Stimulated activated CD4-positive, alpha-beta T cell treated with anti-CD3 and anti-CD28 coated beads, Interleukin-12 subunit alpha, Interleukin-12 subunit beta, amount 100 ng/mL, for 48 hours (primary cell): ENCODE measurements around the gene EYA4.

Source experiments
- DNase-seq, 3 donors: peaks; one replicate each; pipeline ENCODE4 v3.0.0-alpha.2; 2020; ENCODE audit warnings: low read depth in 2 of 3, low spot score in 1 of 3

Gene EYA4

DNA sequence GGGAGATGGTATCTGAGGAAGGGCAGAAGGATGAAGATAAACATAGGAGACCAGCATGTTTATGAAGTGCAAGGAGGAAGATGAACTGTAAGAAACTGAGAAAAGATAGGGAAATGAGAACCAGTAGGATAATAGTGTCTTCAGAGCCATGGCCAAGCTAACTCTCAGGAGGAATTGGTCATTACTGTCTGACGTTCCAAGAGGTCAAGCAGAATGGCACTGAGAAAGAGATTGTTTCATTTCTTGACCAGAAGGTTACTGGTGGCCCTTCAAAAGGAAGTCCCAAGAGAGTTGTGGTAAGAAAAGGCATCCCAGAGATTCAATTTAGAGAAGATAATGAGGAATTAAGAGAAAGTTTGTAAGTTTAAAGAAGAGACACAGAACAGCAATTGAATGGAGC, 47.5 kb downstream of the EYA4 start:
- no peak for DNase-seq

DNA sequence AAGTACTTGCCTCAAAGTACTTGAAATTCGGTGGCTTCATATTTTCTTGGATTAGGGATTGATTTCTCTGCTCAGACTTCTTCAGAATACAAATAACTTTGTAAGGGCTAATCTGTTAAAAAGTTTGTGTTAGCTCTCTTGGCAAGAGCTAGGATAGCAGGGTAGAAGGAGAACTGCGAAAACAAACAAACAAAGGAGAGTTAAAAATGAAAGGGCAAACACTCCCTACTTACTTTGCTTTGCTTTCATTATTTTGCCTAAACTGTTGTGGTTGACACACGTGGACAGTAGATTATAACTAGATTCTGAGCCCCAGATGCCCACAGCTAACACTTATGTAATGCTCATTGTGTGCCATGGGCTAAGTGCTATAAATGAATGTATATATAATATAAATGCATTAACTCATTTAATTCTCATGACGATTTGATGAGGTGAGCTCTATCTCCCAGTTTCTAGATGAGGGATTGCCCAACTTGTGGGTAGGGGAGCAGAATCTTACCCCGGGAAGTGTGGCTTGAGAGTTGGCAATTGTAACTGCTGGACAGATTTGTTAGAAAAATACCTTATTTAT, 48.7 kb downstream of the EYA4 start:
- DNase-seq = no peak

DNA sequence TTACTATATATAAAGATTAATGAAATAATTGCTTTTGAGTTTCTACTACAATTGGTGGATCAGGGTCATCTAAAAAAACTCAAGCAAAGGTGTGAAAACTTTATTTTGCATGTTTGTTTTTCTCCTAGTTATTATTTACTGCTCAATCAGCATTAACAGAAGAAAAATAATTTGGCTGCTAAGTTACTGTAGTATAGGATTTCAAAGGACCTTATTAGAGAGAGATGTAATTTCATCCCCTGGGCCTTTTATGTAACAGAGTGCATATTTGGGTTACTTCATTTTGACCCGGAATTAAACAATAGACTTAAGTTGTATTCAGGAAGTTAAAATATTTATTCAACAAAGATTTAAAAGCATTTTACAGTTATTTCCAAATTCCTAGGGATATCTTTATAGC, 49.8 kb downstream of the EYA4 start:
- DNase-seq = no peak

DNA sequence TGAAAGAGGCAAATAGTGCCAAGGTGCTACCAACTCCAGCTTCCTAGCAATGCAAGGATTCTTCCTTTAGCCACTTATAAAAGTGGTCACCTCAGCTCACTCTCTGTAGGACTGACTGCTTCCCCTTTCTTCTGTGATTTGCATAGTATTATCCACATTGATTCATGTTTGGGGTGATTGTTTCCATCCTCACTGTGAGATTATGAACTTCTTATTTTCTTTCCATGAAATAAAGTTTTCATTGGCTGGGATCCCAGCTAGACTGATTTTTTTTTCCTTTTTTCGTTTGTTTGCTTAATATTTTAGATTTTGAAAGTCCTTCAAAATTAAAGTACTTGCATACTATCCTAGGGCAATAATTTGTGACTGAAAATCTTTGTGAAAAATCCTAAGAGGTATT, 50.5 kb downstream of the EYA4 start:
- DNase-seq = no peak

DNA sequence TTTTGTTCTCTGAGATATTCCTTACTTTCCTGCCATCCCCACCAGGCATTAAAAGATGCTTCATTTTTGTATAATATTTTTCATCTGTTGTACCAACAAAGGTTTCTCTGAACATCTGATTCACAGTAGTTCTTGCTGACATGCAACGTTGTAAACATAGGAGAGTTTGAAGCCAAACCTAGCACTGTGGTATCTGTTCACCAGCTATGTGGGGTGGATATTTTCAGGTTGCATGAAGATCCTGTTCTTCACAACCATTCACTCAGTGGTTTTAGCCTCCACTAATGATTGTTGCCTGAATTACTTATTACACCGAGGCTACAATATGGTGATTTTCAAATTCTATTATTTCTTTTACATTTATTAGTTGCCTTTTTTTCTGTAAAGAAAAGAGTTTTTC, 56.5 kb downstream of the EYA4 start:
- DNase-seq = no peak

DNA sequence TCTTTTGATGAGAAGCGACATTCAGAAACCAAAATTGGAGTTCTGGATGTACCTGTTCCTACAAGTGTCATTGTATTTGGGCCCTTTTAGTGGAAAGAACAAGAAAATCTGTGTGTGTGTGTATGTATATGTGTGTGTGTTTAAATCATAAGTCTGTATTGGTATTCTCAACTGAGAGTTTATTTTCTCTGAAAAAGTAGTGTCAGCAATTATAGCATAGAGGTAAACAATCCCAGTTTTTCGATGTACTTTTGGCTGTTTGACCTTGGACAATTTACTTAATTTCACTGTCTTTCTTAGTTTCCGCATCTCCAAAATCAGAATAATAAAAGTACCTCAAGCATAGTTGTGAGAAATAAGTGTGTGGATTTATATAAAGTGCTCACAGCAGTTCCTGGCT, 57.2 kb downstream of the EYA4 start:
- DNase-seq = no peak

DNA sequence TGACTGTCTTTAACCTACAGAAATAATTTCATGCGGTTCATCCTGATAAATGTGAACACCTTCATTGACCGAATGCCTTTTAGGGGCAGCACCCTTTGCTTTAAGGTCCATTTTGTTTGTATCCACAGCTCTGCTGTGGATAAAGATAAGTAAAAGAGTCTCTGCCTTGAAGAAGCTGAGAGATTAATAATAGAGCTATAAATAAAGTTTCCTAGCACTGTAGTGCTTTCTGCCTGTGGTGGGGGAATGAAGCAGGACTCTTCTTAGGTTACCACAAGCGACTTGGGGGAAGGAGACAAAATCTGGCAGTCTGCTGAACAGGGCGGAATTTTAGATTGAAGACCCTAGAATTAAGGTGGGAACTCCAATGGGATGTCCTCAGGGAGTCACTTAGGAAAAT, 57.6 kb downstream of the EYA4 start:
- DNase-seq = no peak

DNA sequence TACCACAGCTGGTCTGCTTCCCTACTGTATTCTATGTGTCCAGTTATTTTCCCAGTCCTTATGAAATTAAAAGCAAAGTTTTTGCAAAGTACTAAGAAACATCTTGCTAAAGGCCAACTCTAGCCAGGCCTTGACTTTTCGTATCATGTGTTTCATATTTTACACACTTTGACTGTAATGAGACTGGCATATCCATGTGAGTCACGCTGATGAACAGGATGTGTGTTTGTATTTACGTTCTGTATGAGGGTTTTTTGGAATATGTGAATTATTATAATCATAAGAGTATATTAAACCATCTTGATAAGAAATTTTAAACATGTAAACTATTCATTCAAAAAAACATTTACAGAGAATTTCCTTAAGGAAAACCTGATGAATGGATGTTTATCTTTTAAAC, 59.7 kb downstream of the EYA4 start:
- no peak for DNase-seq

DNA sequence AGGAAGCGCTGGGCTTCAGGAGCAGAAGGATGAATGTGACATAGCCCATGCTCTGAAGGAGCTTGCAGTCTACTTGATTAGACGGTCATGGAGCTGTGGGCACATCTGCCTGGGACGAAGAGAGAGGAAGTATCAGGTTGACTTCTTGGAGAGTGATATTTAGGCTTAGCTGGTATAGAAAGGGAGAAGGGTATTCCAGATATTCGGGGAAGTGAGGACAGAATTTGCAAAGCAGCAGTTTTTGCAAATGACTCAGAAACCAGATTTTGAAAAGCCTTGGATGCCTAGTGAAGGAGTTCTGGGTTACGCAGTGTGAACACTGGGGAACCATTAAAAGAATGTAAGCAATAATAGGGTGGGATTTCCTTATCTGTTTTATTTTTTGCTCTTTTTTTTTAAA, 60.7 kb downstream of the EYA4 start:
- DNase-seq = no peak

DNA sequence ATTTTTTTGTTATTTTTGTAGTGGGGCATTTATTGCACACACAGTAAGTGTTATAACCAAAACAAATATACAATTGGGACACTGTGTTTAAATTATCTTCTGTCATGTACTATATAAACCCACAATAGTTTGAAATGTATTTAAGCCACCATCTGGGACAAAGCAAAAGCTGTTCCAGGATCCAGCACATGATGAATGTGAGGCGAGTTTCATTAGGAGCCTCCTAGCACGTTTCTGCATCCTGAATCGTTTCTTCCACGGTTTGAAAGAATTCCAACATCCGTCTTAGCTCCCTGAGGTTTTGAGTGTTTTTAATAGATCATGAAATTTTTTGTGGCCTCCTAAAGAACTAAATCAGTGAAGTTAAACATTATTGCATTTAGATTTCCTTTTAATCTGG, 65.8 kb downstream of the EYA4 start:
- no peak for DNase-seq

DNA sequence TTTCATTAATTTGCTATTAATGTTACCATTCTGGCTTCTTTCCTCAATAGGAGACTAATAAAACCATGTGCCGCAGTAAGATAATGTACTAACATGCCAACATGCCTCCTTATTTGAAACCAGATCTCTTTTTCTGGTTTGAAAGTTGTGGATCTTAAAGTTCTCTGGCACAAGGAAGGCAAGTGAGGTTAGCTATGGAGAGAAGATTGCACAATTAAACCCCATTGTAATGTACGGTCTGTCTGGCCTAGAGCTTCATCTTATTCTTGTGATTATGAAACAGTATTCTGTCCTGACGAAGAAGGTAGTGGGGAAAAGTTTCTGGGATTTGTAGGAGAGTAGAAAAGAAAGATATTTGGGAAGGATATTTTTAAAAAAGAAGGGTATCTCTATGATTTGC, 68.4 kb downstream of the EYA4 start:
- no peak for DNase-seq

DNA sequence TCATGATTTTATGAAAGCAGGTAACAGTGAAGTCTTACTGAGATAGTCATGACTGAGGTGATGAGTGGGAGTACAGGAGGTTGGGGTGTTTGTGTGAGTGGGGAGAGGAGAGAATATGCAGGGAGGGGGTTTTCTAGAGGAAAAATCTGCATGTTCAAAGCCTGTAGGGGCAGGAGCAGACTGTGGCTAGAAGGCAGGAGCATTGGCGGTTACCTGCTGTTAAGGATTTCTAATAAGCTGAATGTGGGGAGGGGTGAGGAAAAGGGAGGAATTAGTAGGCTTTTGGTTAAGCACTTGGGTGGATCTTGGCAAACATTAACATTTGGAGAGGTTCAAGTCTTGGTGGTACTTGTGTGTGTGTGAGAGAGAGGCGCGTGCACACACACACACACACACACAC, 70.8 kb downstream of the EYA4 start:
- DNase-seq = no peak

DNA sequence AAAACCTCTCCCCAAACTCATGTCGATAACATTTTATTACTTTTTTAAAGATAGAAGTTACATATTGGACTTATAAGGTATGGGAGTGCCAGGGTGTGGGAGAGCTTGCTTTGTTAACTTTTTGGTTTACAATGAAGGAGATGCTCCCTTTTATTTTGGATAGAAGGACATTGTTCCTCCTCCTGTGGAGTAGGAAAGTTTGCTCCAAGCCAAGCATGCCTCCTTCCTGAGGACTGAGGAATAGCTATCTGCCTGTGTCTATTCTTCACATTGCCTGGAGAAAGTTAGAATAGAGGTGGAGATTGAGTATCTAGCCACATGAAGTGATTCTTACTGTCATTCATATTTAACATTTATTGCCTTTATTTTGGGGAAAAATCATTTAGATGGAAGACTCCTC, 71.9 kb downstream of the EYA4 start:
- no peak for DNase-seq

DNA sequence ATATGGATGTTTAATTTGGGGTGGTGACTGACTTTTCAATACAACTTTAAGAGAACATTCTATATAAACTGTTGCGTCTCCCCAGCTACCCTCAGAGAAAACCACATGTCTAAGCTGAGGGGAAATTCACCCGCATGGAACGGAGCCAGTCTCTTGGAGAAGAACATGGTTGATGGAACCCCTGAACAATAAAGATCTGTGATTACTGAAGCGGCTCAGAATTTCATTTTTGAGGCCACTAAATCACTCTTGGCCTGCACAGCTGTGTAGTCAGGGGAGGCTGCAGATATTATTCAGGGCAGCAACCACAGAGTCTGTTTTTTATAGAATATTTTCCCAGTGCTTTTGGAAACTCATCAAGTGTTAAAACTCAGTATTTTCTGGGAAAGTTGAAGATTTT, 73.8 kb downstream of the EYA4 start:
- no peak for DNase-seq

DNA sequence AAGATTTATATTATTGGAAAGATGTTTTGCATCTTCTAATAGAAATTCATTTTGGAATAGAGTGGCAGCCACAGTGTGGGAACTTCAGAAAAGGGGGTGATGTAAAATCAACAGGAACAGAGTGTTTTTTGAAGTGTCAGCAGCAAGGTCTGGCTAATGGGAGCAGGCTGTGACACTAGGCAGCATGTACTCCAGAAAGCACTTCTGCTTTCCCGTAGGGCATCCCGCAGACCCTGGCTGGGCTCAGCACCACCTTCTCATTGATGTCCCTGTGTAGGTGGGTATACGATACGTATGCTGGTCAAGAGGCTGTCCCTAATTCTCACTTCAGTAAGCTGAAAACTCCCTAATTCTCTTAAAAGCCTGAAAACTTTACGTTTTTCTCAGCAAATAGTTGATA, 74.7 kb downstream of the EYA4 start:
- DNase-seq = no peak

DNA sequence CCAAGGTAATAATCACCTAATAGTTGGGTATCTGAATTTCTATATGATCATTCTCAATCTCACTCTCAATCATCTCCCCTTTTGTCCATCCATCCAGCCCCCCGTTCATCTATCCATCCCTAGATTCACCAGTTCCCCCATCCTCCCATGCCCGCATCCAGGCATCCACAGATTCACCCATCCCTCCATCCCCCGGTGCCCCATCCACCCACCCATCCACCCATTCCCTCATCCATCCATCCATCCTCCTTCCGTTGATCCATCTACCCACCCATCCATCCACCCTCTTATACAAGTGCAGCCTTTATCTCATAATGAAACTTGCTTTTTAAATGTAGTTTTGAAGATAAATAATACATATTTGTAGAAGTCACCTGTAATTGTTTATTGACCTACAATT, 76.5 kb downstream of the EYA4 start:
- no peak for DNase-seq

DNA sequence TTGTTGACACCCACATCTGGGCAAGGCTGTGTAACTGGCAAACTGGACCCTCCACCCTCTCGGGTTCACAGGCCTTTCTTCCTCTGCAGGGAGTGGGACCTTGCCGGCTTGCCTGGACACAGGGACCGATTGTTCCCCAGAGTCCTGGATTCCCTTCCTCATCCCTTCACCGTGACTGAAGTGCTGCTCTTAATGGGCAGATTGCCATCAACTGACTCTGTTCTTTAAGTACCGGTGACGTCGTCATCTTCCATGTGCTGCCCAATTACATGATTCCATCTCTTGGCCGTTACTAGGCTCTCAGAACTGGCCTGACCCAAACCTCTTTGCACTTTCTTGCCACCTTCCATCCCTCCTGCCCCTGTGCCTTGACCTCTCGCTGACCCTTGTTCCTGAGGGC, 85.4 kb downstream of the EYA4 start:
- no peak for DNase-seq

DNA sequence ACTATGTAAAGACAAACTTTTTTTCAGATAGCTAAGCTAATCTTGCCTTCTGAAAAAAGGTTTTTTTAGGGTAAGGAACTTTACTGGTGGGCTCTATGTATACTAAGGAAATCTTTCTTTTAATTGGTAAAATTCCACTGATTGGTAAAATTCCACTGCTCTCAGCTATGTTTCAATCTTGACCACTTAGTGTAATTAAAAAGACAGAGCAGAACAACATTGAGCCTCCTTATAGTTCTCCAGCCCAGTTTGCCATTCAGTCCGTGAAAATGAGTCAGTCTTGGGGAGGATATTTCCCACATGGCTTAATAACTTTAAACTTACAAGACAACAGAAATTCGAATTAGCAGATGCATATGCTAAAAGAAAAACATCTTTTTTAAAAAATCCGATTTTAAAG, 92.7 kb downstream of the EYA4 start:
- DNase-seq = no peak

DNA sequence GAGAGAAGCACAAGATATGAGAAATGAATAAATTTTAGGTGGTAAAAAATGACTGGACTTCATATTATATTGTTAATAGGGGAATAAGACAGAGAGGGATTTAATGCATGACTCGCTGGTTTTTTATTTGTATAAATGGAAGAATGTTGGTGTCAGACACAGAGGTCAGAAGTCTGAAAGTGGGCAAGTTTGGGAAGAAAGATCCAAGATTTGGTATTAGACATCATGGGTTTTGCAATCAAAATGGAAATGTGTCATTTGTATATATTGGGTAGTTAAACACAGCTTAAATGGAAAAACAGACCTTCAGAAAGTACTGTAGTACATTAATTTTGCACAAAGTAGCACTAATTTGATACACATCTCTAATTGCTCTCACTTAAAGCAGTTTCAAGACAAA, 96.2 kb downstream of the EYA4 start:
- no peak for DNase-seq

DNA sequence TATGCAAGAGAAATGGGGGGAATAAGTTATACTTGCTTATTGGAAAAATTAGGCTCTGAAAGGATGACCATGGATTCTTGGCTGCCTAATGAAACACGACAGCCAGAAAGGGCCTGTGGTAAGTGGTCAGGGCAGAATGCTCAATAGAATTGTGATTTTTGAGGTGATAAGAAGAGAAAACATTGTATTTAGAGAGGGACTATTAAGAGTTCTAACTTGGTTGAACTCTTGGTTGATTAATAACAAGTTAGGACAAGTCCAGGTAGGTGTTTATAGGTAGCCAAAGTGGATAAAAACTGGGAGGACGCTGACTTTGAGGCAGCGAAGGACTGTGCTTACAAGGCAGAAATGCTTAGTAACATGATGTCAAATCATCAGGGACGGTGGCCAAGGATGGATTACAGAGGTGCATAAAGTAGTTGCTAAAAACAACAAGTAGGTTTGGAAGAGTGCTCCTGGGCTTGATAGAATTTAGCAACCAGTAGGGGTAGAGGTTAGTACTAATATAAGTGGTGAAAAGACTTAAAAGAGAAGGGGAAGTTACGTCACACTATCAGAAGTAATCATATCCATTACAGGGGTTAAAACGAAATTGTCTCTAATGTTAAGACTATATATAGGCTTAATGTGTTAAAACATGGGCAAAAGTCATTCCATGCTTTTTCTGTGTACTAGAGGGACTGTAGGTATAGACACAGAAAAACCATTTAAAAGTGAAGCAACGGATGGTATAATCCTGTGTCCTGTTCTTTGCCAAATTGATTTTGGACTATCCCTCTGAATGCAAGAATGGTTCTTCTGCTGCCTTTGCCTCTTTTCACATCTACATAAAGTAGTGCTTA, 98.6 kb downstream of the EYA4 start:
- no peak for DNase-seq

DNA sequence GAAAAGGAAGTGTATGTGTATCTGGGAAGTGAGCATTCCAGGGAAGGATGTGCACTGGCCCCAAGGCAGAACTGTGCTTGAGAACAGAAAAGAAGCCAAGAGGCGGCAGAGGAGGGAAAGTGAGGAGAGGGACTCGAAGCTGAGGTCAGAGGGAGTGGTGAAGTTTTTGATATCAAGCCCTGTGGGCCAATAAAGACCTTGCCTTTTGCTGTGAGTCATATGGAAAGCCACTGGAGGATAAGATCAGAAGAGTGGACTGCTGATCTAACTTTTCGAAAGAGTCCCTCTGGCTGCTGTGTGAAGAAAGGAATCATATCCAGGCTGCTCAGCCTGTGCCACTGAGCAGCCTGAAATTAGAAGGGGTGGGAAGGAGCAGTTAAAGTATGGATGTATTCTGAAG, 99.4 kb downstream of the EYA4 start:
- DNase-seq = no peak

DNA sequence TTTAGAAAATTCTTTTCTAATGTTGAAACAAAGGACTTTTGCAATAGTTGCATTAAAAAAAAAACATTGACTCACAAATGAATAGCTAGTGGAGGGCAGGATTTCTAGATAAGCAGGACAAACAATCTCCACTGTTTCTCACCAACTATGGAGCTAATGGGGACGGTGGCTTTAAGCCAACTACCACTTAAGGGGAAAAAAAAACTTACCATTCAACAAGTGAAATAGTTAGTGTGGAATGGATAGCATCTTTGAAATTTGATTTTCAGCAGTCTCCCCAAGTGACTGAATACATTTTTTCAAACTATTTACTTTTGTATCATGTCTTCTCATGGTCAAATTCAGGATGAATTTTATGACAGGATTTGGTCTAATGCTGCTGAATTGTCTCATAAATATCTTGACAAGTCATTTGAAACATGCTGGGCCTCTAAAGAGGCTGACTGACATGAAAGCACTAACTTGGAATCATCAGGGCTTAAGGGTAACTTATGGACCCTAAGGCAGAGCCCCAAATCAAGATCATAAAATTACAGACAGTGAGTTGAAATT, 100.5 kb downstream of the EYA4 start:
- no peak for DNase-seq

DNA sequence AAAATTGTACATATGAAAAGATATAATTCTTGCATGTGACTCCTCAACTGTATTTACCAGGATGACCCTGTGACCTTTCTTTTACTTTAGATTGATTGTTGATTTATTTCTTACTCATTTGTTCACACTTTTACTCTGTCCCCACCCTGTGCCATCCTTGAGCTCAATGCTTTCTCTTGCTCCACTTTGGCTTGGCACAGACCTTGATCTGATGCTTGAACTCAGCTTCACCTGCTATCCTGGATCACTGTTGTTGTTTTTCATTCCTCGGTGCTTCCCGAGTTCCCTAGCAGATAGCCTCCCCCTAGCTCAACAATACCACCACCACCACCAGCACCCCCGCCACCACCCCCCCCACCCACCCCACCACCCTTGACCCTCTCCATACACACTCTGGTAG, 102.1 kb downstream of the EYA4 start:
- no peak for DNase-seq
